K562 (cell line): ENCODE data around the gene ABHD8. TPM values are rescaled to one million over a fixed set of nuclear protein-coding genes. Genes with fewer than 3 reads are reported as not detected.

Experiments used
- ARID1B ChIP-seq: fragments of 450-650 bp; IDR thresholded peaks from 2 replicates; pipeline ENCODE4 v1.6.1; 2016; ENCODE audit warnings: antibody characterized with exemption, mild to moderate bottlenecking, inconsistent platforms
- CBX2 ChIP-seq: fragments of 200-600 bp; sonication (generic); IDR thresholded peaks from one replicate; pipeline ENCODE4 v1.6.1; 2012; ENCODE audit warnings: mild to moderate bottlenecking, low read length, inconsistent platforms; ENCODE audit not compliant: insufficient read depth, poor library complexity, severe bottlenecking
- CCNT2 ChIP-seq: IDR thresholded peaks from 2 replicates; pipeline ENCODE4 v1.6.1; 2011; ENCODE audit warnings: borderline replicate concordance, low read depth, mild to moderate bottlenecking, moderate library complexity, mixed read lengths, low read length; ENCODE audit not compliant: insufficient read length; ENCODE audit errors: extremely low read depth
- CXXC5 ChIP-seq: fragments of 250-450 bp; sonication (Bioruptor Pico); IDR thresholded peaks from 2 replicates; pipeline ENCODE4 v1.8.0; 2022; ENCODE audit warnings: inconsistent platforms, mild to moderate bottlenecking, moderate library complexity
- DDX20 ChIP-seq: fragments of 450-650 bp; IDR thresholded peaks from 2 replicates; pipeline ENCODE4 v1.6.1; 2016; ENCODE audit warnings: missing genetic modification characterization, low read depth, mild to moderate bottlenecking, missing compliant biosample characterization, moderate library complexity
- FOXJ3 ChIP-seq: sonication (generic); formaldehyde crosslinking; IDR thresholded peaks from 2 replicates; pipeline ENCODE4 v1.4.0; 2020; ENCODE audit warnings: mild to moderate bottlenecking, missing genetic modification reagents
- IFI16 ChIP-seq: fragments of 250-450 bp; sonication (Bioruptor Pico); IDR thresholded peaks from 2 replicates; pipeline ENCODE4 v2.1.2; 2022; ENCODE audit warnings: mild to moderate bottlenecking, inconsistent platforms
- MAZ ChIP-seq, 2 experiments: fragments of 450-650 bp in 1 of 2; sonication (generic) in 1 of 2; formaldehyde crosslinking; IDR thresholded peaks in 1 of 2; conservative IDR thresholded peaks in 1 of 2; 2 replicates each; pipeline versions ENCODE4 v1.4.0 to v1.5.0; 2020; ENCODE audit warnings: mild to moderate bottlenecking in 1 of 2, missing genetic modification reagents in 1 of 2
- MYNN ChIP-seq, 2 experiments: sonication (generic); formaldehyde crosslinking in 1 of 2; IDR thresholded peaks; 2 replicates each; pipeline versions ENCODE4 v1.5.0 to v1.6.1; 2016 to 2020; ENCODE audit warnings: antibody characterized with exemption in 1 of 2, missing genetic modification reagents in 1 of 2
- NCOA4 ChIP-seq: fragments of 450-650 bp; IDR thresholded peaks from 2 replicates; pipeline ENCODE4 v1.6.1; 2018; ENCODE audit warnings: mild to moderate bottlenecking; ENCODE audit not compliant: partially characterized antibody
- POLR3G ChIP-seq: IDR thresholded peaks from 2 replicates; pipeline ENCODE4 v1.6.1; 2011; ENCODE audit not compliant: insufficient read length, insufficient replicate concordance; ENCODE audit errors: extremely low read depth
- RAD21 ChIP-seq, 2 experiments: fragments of 250-450 bp in 1 of 2; fragments of 450-650 bp in 1 of 2; sonication (Bioruptor Pico) in 1 of 2; formaldehyde crosslinking in 1 of 2; IDR thresholded peaks in 1 of 2; conservative IDR thresholded peaks in 1 of 2; 2 replicates each; pipeline versions ENCODE4 v1.4.0 to v1.8.0; 2020 to 2022; ENCODE audit warnings: mild to moderate bottlenecking in 2 of 2, moderate library complexity in 1 of 2
- REST ChIP-seq, 2 experiments: fragments of 450-650 bp; formaldehyde crosslinking in 1 of 2; IDR thresholded peaks; 2 replicates each; pipeline versions ENCODE4 v1.4.0 to v1.6.1; 2014 to 2020; ENCODE audit warnings: mild to moderate bottlenecking in 2 of 2, borderline replicate concordance in 1 of 2, low read depth in 1 of 2
- SIRT6 ChIP-seq: IDR thresholded peaks from one replicate; pipeline ENCODE4 v1.6.1; 2012; ENCODE audit warnings: low read depth, mild to moderate bottlenecking, control low read depth, inconsistent platforms, low read length, moderate library complexity
- SRF ChIP-seq, 2 experiments: fragments of 250-450, 450-650 bp in 1 of 2; sonication (Bioruptor Pico) in 1 of 2; sonication (generic) in 1 of 2; formaldehyde crosslinking; IDR thresholded peaks; 2 replicates each; pipeline versions ENCODE4 v1.5.0 to v1.5.1; 2020 to 2022; ENCODE audit warnings: mild to moderate bottlenecking in 1 of 2, missing genetic modification reagents in 1 of 2
- TEAD1 ChIP-seq, 2 experiments: fragments of 450-650 bp in 1 of 2; sonication (generic) in 1 of 2; formaldehyde crosslinking; IDR thresholded peaks; 2 replicates each; pipeline versions ENCODE4 v1.4.0 to v1.8.0; 2020 to 2022; ENCODE audit warnings: mild to moderate bottlenecking in 2 of 2, missing genetic modification reagents in 1 of 2
- polyA plus RNA-seq, 8 experiments: library from polyadenylated mRNA; depleted of rRNA in 4 of 8; stranded (reverse) in 5 of 8; unstranded in 3 of 8; fragments of >200 nt; fragmentation: Nextera tagmentation in 2 of 8; fragmentation: Illumina TruSeq in 1 of 8; extraction: Ambion mirVana in 2 of 8; extraction: Trizol in 1 of 8; gene quantifications; 2 replicates each; pipeline versions ENCODE4 v1.2.1 to v1.2.3, GENCODE V29; 2011 to 2014; ENCODE audit warnings: inconsistent platforms in 1 of 8, missing spikeins in 1 of 8
- total RNA-seq, 7 experiments: library from RNA; depleted of rRNA in 6 of 7; stranded (reverse); fragments of >200 nt in 6 of 7; fragmentation: Illumina TruSeq in 2 of 7; extraction: Trizol in 2 of 7; gene quantifications; 2 replicates each; pipeline versions ENCODE4 v1.2.1 to v1.2.3, GENCODE V29; 2011 to 2021; ENCODE audit warnings: low replicate concordance in 1 of 7

Gene ABHD8
- total and polyA plus RNA-seq, 9 of the 15 experiments (the other 6 are each of a cell fraction or from before 2014, with no cell fraction given), result 0.04 to 6.6 (median 2.0) TPM; not detected in 1

- peak; percentile 69; the same call in 1 of the 2 replicates for TF ChIP-seq REST (IDR thresholded peaks at IDR 0.05; ENCODE audit: borderline replicate concordance)
- TF ChIP-seq REST (CRISPR knock-in tag; IDR thresholded peaks at IDR 0.05; ENCODE audit: low read depth), result no peak
- no peak for TF ChIP-seq IFI16 (CRISPR knock-in tag)
- TF ChIP-seq FOXJ3 (CRISPR knock-in tag), result no peak
- TF ChIP-seq RAD21 (CRISPR knock-in tag; conservative IDR thresholded peaks at IDR 0.05 in 1 of 2, IDR thresholded peaks at IDR 0.05 in 1 of 2), result peak; percentile 64 to 87
- TF ChIP-seq CBX2, result no peak
- TF ChIP-seq POLR3G, result no peak
- TF ChIP-seq MAZ (CRISPR knock-in tag; conservative IDR thresholded peaks at IDR 0.05 in 1 of 2, IDR thresholded peaks at IDR 0.05 in 1 of 2), result peak; percentile 68 to 88
- TF ChIP-seq DDX20 (tag), result no peak
- TF ChIP-seq MYNN (IDR thresholded peaks at IDR 0.05), result no peak
- no peak for TF ChIP-seq MYNN (CRISPR knock-in tag; IDR thresholded peaks at IDR 0.05)
- no peak for TF ChIP-seq SIRT6
- 0 out of 2 replicates have a peak, but pooled peaks have one; percentile 34 for TF ChIP-seq CXXC5 (CRISPR knock-in tag)
- no peak for TF ChIP-seq NCOA4
- TF ChIP-seq ARID1B, result no peak
- TF ChIP-seq CCNT2, result peak; percentile 43
- TF ChIP-seq TEAD1 (CRISPR knock-in tag; IDR thresholded peaks at IDR 0.05), result peak in 1 of 2 experiments; percentile 87; a peak in 2 of 4 replicates
- peak in 1 of 2 experiments; percentile 10; a peak in 1 of 4 replicates for TF ChIP-seq SRF (CRISPR knock-in tag; IDR thresholded peaks at IDR 0.05)
These were observed 10.7 kb downstream of the ABHD8 start (continued) for GRCh38 chr19:17292301-17293074.
